Measurements from ENCODE around the gene HDLBP.

Gene HDLBP

DNA sequence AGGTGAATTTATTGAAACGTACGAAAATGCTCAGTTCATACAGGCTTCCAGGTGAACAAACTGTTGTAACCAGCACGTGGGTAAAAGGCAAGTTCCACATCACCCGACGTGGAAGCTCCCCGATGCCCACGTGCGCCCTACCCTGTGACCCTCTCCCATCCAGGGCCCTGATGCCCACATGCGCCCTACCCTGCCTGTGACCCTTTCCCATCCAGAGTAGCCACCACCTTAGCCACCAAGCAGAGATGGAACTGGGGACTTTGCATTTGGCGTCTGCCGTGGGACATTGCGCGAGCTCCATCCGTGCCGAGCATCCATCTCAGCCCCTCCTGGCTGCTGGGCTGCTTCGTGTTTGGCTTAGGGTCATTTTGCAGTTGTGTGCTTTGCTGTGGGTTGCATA lies 89.5 kb downstream of the HDLBP start:
- H3K27ac ChIP-seq (replicated peaks): no peak overlapping the region

GRCh38 chr2:241225545-241225944 lies 89.9 kb downstream of the HDLBP start:
- H3K27me3 ChIP-seq (ENCODE audit: insufficient read depth, poor library complexity, severe bottlenecking): no peaks in the 10 kb centered on the region
- no peak overlapping the region for H3K27ac ChIP-seq (replicated peaks)
- no peak overlapping the region for H3K4me3 ChIP-seq (replicated peaks; ENCODE audit: insufficient read depth, low read length)
- no peak for TF ChIP-seq REST (IDR thresholded peaks at IDR 0.05; ENCODE audit: insufficient replicate concordance, low read depth)
- no peak for TF ChIP-seq CTCF (IDR thresholded peaks at IDR 0.05; ENCODE audit: insufficient read depth, low read length)
- no peak for TF ChIP-seq POLR2AphosphoS5 (IDR thresholded peaks at IDR 0.05; ENCODE audit: low read depth)
- TF ChIP-seq SPI1 (IDR thresholded peaks at IDR 0.05; ENCODE audit: borderline replicate concordance, low read depth): no peak
- no peak for TF ChIP-seq GABPA (IDR thresholded peaks at IDR 0.05; ENCODE audit: low read depth)
- no peak for DNase-seq (ENCODE audit: low read depth in 1 of 2, low spot score in 1 of 2)

More for the DNA sequence above, 89.5 kb downstream of the HDLBP start:
- Histone ChIP-seq H3K27me3 (ENCODE audit: insufficient read depth, poor library complexity, severe bottlenecking) (no peaks in the 10 kb centered on the region), H3K4me3 (replicated peaks; ENCODE audit: insufficient read depth, low read length) (no peak overlapping the region)
- no peak for TF ChIP-seq GABPA (IDR thresholded peaks at IDR 0.05; ENCODE audit: low read depth)
- peak; percentile 62; the same call in 1 of the 2 replicates for TF ChIP-seq POLR2AphosphoS5 (IDR thresholded peaks at IDR 0.05; ENCODE audit: low read depth)
- no peak for TF ChIP-seq SPI1 (IDR thresholded peaks at IDR 0.05; ENCODE audit: borderline replicate concordance, low read depth)
- TF ChIP-seq CTCF (IDR thresholded peaks at IDR 0.05; ENCODE audit: insufficient read depth, low read length): no peak
- DNase-seq (ENCODE audit: low read depth in 1 of 2, low spot score in 1 of 2): no peak

DNA sequence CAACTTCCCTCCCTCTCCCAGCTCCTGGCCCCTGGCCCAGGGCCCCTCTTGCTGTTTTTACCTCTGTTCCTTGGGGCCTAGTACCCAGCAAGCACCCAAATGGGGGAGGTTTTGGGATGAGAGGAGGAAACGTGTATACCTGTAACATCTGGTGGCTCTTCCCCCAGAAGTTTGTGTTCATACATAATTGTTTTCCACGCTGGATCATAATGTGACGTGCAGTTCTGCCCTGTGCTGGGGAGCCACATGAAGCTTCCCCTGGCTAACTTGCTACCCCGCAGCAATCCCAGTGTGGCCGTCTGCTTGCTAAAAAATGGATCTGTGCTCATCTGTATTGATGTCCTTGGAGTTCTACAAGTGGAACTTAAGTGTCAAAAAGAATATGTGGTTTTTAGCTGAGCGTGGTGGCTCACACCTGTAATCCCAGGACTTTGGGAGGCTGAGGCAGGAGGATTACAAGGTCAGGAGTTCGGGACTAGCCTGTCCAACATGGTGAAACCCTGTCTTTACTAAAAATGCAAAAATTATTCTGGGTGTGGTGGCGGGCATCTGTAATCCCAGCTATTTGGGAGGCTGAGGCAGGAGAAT lies 90.5 kb downstream of the HDLBP start:
- DNase-seq (ENCODE audit: low read depth in 1 of 2, low spot score in 1 of 2): no peak
- no peak for TF ChIP-seq POLR2AphosphoS5 (IDR thresholded peaks at IDR 0.05; ENCODE audit: low read depth)
- TF ChIP-seq GABPA (IDR thresholded peaks at IDR 0.05; ENCODE audit: low read depth): no peak
- no peak for TF ChIP-seq CTCF (IDR thresholded peaks at IDR 0.05; ENCODE audit: insufficient read depth, low read length)
- TF ChIP-seq REST (IDR thresholded peaks at IDR 0.05; ENCODE audit: insufficient replicate concordance, low read depth): no peak
- no peak for TF ChIP-seq SPI1 (IDR thresholded peaks at IDR 0.05; ENCODE audit: borderline replicate concordance, low read depth)
- Histone ChIP-seq H3K27ac (replicated peaks) (no peak overlapping the region), H3K27me3 (ENCODE audit: insufficient read depth, poor library complexity, severe bottlenecking) (no peaks in the 10 kb centered on the region), H3K4me3 (replicated peaks; ENCODE audit: insufficient read depth, low read length) (no peak overlapping the region)

Data from HL-60 (cell line).